Measurements from ENCODE around the gene TNFRSF11A. TPM values are rescaled to one million over a fixed set of nuclear protein-coding genes. Genes with fewer than 3 reads are reported as not detected.

TNFRSF11A gene
- total RNA-seq, 6 donors from 2014 or later: 1.7 to 5.9 (median 4.4) TPM

DNA sequence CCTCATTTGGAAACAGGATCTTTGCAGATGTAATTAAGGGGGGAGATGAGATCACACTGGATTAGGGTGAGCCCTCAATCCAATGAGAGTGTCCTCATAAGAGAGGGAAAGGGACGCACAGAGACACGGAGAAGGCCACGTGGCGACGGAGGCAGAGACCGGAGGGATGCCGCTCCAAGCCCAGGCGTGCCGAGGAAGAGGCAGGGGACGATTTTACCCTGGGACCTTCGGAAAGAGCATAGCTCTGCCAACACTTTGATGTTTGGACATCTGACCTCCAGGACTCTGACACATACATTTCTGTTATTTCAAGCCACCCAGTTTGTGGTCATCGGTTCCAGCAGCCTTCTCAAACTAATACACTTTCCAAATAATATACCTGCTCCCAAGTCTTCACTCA lies 113.3 kb downstream of the TNFRSF11A start:
- no peaks in the 10 kb centered on the region for H3K9me3 ChIP-seq
- H3K27ac ChIP-seq: peak overlapping the region; percentile 75 to 85 (median 77)
- H3K4me3 ChIP-seq: no peak overlapping the region
- no peaks in the 10 kb centered on the region for H3K36me3 ChIP-seq
- no peak for TF ChIP-seq EP300 (IDR thresholded peaks at IDR 0.05)
- TF ChIP-seq CTCF (IDR thresholded peaks at IDR 0.05): no peak
- TF ChIP-seq POLR2A (IDR thresholded peaks at IDR 0.05): no peak
- TF ChIP-seq POLR2AphosphoS5 (IDR thresholded peaks at IDR 0.05): no peak
- no peaks in the 10 kb centered on the region for H3K27me3 ChIP-seq
- H3K4me1 ChIP-seq: peaks cover 28 to 40% (median 33%) of the 10 kb centered on the region in 4 donors
- WGBS, 2 donors: 95 to 97% methylated on average over 12 of the region's 12 CpGs
- ATAC-seq (ENCODE audit: low FRiP score in 2 of 2) (no peak), DNase-seq (no peak)

DNA sequence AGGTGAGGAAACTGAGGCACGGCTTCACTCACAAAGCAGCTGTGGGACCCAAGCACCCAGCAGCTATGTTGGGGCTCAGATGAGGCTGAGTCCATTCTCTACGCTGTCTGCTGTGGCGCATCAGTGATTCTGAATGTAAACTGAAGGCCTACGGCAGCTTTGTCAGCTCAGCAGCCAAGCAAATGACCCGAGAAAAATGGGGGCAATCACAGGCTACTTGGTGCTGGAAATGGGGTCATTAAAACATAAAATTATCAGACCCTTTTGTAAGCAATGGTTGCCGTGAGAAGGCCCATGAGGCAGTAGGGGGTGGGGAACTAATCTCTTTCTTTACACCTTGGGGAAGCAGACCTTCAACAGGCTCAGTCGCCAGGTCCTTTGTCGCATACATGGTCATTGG lies 113.8 kb downstream of the TNFRSF11A start:
- H3K27ac ChIP-seq: peak overlapping the region in 2 of 4 donors; percentile 75 to 85
- ATAC-seq (ENCODE audit: low FRiP score in 2 of 2) (no peak), DNase-seq (no peak)
- no peak overlapping the region for H3K4me3 ChIP-seq
- WGBS, 2 donors: 95 to 96% methylated on average over 8 of the region's 8 CpGs
- H3K4me1 ChIP-seq: peaks cover 28 to 40% (median 33%) of the 10 kb centered on the region in 4 donors
- no peaks in the 10 kb centered on the region for H3K9me3 ChIP-seq
- TF ChIP-seq CTCF (IDR thresholded peaks at IDR 0.05) (no peak), POLR2AphosphoS5 (IDR thresholded peaks at IDR 0.05) (no peak), POLR2A (IDR thresholded peaks at IDR 0.05) (no peak), EP300 (IDR thresholded peaks at IDR 0.05) (no peak)
- H3K27me3 ChIP-seq: no peaks in the 10 kb centered on the region
- H3K36me3 ChIP-seq: no peaks in the 10 kb centered on the region

Small RNAs within 50 kb of the gene (small RNA-seq; reads per million reads assigned to genes)
- gene AC100843.2: 0 reads per million in 4 donors
- 0 reads per million in 4 donors for gene RF00019

Other genes starting within 250 kb of the TNFRSF11A start
- gene PIGN, start 138.3 kb upstream of the TNFRSF11A start, total RNA-seq: 10 to 100 TPM; 16.9 to 36.2 (median 21.7) TPM
- 10 to 100 TPM; 27.8 to 66.7 (median 35.8) TPM for gene RELCH, start 138.1 kb upstream of the TNFRSF11A start, total RNA-seq
- 10 to 100 TPM; 29.9 to 60.8 (median 40.6) TPM for gene ZCCHC2, start 197.7 kb downstream of the TNFRSF11A start, total RNA-seq